GM19025 (cell line): ENCODE results near the gene CDH13.

Experiments
- ATAC-seq: cut with Tn5 transposase; IDR thresholded peaks from one replicate; pipeline ENCODE4 v1.9.1; 2021; ENCODE audit warnings: mild to moderate bottlenecking, low read depth, moderate library complexity; ENCODE audit not compliant: unreplicated experiment

CDH13 gene

DNA sequence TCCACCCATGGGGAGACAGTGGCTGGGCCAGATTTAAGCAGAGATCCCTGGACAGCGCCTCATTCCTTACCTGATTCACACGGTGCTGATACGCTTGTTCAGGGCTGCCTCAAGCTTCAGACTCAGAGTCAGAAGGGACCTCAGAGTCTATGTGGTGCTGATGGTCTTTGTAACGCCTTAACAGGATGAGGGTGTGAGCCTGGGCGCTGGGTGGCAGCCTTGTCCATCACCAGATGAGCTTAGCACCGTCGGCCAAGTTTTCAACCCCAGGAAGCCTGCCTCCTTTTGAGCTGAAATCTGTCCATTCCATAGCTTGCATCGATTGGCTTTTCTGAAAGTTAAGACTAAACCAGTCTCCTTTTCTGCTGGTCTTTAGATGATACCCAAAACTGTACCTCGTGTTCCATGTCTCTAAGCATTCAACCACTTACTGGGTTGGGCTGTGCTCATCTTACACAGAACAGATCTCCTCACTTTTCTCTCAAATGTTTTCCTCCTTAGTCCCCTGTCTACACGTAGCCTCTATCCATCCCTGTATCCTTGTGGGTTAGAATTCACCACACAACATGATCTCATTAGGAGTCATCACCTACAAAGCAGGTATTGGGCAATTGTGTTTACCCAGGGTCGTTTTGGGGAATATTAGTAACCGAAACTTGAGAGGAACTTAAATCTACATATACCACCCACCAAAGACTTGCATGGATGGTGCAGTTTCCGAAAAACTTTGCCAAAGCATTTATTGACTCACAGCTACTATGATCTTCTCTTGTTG, 573.4 kb downstream of the CDH13 start:
- ATAC-seq: no peak

DNA sequence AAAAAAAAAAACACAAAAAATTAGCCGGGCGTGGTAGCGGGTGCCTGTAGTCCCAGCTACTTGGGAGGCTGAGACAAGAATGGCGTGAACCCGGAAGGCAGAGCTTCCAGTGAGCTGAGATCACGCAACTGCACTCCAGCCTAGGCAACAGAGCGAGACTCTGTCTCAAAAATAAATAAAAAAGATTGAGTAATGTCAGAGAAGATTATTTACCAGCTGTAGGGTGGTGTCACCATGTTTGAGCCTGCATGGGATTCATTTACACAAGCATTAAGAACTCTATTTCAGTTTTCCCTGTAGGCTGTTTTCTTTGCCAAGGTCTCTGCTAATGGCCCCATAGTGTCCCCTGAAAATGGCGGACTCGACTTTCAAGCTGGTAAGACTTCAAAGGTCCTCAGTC, 575.0 kb downstream of the CDH13 start:
- ATAC-seq: no peak

DNA sequence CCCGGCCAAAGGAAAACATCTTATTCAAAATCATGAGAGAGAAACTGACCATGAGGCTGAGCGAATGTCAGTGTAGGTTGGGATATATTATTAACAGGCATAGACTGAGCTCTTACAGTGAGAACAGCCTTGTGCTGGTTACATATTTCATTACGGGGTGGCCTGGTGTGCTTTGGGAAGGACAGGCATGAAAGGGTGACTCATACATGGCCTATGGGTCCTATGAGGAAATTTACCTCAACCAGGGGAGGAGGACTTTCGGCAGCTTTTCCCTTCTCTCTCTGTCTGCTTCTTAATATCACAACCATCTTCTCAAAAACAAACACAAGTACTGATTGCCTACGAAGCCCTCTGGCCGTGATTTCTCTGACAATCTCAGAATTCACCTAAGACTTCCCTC, 579.1 kb downstream of the CDH13 start:
- ATAC-seq: no peak

DNA sequence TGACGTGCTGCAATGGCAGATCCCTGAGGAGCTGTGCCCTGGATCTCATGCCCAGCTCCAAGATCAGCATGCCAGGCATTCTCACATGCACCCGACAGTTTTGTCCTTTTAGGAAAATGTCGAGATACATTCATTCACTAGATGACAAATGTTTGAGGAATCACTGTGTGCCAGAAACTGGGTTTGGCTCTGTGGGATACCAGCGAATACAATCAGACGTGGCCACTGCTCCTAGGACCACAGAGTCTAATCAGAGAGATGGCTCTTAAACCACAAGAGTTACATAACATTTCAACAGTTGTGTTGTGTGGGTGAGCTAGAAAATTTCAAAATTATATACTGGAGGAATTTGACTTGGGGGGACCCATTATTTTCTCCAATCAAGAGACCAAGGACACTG, 579.7 kb downstream of the CDH13 start:
- ATAC-seq: no peak

DNA sequence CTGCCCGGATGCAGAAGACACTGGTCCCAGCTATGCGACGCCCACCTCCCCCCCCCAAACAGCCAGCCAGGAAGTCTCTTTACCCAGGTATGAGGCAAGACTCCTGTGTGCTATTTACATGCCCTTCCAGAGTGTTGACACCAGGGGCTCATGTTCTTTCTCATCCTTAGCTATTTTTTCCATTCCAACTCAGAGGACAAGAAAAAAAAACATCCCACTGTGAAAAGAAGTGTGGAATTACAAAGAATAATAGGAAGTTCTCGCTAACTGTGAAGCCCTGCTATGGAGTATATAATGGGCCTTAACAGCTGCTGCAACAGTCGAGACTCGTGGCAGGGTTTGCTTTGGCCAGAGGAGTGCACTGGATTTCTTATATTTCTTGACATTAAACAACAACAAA, 584.9 kb downstream of the CDH13 start:
- ATAC-seq: no peak

DNA sequence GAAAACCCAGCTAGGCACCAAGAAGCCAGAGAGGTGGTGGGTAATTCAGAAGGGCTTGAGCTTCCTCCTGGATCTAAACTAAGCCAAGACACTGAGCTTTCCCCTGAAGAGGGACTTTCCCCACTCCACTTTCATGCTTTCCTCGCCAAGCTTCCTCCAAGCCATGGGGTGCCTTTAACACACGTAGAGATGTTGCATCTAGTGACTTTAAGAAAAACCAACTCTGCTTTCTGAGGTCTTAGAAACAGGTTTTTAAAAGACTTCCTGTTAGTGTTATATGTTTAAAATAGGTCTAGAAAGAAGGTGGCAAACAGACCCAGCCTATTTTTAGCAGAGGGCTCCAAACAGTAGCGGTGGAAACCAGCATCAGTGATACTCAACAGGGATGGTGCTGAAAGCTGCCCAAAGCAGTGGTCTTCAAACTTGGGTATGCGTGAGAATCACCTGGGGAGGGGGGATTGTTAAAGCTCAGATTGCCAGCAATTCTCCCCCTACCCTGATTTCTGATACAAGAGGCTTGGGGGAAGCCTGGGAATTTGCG, 585.6 kb downstream of the CDH13 start:
- ATAC-seq: no peak

DNA sequence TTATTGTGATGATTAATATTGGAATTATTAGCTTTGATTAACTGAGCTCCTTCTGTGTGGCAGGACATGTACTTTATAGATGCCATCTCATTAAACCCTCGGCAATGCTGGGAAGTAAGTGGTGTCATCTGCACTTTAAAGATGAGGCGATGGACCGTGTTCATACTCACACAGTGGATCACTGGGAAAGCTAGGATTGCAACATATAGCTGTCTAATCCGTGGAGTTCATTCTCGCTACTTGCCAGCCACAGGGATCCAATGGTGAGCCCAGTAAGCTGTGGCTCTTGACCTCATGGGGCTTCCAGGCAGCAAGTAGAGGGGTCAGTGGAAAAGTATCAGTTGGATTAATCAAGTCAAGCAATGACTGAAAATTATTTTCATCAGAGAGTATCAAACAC, 587.9 kb downstream of the CDH13 start:
- ATAC-seq: no peak

DNA sequence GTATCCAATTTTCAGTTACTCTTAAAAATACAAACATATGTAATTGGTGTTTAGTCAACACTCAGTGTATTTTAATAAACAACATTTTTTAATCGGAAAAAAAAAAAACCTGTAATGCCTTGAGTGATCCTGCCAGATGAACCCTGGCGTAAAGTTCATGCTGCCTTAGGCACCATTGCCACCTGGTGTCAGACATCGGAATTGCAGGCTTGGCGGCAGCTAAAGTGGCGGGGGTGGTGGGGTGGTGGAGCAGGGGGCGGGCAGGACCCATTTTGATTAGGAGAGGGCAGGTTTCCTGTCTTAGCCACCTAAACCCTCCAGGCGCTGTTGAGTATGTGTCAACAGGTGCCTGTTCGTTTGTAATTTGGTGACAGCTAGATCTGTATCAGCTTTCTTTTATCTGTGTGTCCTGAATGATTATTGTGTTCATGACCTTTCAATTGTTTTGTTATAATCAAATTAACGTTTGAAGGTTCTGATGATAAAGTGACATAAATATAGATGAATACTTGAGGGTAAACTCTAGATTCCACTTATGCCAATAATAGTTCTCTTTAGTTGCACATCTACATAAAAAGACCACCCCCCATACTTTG, 588.7 kb downstream of the CDH13 start:
- ATAC-seq: no peak

DNA sequence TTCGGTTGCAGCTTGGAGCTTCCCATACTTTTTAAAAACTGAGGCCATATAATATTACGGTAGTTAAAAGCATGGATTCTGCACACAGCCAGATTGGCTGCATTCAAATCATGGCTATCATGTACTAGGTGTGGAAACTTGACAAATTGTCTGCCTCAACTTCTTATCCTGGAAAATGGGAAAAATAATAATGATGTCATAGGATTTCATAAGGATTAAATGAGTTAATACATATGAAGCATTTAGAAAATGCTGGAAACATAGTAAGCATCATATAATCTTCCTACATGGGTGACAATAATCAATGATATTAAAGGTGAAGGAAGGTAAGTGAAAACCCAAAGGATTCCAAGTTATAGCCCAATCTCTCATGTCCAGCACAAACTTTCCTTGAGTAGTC, 592.5 kb downstream of the CDH13 start:
- ATAC-seq: no peak

DNA sequence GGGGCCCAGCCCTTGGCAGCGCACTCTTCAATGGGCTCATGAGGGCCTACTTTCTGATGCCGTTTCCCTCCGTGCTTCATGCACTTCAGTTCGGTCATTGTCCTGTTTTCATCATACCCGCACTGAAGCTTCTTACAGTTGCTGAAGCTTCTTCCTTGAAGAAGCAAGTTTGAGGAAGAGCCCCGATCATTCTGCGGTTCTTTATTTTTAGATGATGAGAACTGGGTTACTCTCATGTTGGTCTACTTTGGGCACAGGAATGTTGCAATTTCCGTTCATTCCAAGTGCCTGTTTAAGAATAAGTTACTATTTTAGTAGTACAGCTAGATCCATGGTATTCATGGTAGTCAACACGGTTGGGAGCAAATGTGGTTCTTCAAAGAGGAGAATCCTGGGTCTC, 593.3 kb downstream of the CDH13 start:
- ATAC-seq: no peak

DNA sequence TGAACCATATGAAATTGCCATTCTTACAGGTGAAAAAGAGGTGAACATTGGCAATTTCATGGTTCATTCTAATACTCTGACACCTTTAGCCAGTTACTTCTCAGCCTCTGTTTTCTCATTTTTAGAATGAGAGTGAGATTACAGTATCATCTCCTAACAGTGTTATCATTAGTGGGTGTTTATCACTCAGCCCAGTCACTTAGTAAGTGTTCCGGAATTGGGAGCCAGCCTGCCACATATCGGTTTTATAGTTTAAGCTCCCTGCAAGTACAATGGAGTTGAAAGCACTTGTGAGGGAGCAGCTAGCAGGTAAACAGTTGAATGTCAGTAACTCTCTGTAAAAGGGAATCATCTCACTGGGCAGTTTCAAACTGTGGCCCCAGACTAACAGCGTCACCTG, 597.9 kb downstream of the CDH13 start:
- no peak for ATAC-seq

DNA sequence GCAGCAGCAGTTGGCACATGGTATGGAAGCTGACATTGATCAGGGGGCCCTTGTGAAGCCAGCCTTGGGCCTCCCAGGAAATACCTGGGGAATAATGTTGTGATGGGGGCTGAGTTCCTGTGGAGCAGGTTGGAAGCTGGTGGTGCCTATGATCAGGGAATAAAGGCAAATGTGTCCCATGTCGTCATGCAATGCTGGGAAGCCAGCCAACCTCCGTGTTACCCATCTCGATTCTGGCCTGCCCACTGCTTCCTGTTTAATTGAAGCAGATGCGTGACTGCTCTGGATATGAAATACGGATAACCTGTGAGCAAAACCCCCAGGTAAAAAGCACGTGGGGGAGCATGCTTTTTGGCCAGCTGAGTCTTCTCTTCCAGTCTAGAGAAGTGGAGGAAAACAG, 600.6 kb downstream of the CDH13 start:
- ATAC-seq: no peak

DNA sequence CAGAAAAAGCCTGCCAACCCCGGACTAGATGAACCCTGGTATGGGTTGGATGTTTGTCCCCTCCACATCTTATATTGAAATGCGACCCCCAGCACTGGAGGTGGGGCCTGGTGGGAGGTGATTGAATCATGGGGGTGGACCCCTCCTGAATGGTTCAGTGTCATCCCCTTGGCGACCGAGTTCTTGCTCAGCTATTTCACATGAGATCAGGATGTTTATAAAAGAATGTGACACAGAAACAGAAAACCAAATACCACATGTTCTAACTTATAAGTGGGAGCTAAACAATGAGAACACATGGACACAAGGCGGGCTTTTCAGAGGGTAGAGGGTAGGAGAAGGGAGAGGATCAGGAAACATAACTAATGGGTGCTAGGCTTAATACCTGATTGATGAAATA, 605.0 kb downstream of the CDH13 start:
- no peak for ATAC-seq

DNA sequence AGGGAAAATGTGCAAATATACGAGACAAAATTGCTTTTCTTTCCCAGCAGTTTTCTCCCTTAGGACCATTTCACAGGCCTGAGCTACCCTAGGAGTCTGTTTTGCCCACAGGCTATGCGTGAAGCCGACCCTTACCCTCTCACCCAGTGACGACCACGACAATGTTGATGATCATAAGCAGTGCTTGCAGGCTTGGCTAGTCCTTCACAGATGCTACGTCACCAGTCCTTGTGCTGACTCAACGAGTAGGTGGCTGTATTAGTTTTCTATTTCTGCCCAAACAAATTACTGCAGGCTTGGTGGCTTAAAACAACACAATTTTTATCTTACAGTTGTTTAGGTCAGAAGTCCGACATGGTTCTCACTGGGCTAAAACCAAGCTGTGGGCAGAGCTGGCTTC, 606.4 kb downstream of the CDH13 start:
- ATAC-seq: no peak

DNA sequence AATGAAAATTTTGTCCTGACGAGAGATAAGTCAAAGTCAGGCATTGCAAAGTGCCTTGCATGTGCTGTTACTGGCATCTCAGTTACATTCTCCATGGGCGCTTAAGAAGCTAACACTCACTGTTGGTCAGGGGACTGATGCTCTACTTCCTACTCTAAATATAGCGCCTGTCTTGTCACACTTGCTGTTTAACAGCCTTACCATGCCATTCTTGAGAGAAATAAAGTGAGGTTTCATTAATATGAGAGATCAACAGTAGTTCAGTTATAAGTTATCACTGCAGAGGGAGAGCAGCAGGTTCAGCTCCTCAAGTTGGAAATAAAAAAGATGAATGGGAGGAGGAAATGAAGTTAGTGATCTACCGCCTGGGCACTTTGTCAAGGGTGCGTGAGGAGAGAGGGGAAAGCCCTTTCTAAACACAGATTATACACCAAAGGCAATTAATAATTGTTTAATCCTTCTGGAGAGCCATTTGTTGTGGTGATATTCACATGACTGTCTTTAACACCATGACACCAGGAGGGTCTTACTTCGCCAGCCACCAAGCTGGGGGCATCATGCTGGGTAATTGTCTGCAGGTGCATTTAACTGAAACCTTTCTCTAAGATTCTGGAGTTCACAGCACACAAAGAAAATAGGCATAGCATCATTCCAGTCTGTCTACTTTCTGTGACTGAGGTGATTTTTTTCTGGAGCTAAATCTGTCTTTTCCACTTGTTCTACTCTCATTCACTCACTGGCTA, 612.4 kb downstream of the CDH13 start:
- no peak for ATAC-seq

DNA sequence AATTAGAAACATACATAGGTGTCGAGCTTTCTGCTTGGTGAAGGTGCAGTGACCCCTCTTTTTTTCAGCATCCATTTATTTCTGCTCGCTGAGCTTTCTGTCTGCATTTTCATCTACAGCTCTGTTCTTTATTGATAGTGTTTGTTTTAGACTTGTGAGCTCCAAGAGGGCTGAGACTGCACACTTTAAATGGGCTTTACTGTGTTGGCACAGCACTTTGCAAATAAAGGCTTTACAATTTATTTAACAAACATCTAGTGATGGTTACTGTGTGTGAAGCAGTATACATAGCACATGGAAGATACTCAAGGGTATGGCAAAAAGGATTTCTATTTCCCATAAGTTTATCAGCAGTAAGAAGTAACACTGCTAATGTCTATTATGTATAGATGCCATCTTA, 617.3 kb downstream of the CDH13 start:
- ATAC-seq: no peak

DNA sequence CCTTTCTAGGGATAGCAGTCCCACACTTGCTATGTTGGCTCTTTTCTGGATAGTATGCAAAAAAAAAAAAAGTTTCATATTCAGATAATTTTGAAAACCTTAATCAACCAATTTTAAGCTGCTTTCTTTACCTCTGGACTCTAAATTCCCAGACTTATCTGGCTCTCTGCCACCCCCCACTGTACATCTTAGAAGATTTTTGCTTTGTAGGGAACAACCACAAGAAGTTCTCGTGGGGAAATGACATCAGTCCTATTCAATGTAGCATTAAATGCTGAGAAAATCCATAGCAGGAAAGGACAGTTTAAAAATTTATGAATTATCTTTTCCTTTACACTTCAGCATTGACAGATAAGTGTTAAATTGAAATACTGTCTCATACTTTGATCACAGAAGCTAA, 618.3 kb downstream of the CDH13 start:
- ATAC-seq: no peak

DNA sequence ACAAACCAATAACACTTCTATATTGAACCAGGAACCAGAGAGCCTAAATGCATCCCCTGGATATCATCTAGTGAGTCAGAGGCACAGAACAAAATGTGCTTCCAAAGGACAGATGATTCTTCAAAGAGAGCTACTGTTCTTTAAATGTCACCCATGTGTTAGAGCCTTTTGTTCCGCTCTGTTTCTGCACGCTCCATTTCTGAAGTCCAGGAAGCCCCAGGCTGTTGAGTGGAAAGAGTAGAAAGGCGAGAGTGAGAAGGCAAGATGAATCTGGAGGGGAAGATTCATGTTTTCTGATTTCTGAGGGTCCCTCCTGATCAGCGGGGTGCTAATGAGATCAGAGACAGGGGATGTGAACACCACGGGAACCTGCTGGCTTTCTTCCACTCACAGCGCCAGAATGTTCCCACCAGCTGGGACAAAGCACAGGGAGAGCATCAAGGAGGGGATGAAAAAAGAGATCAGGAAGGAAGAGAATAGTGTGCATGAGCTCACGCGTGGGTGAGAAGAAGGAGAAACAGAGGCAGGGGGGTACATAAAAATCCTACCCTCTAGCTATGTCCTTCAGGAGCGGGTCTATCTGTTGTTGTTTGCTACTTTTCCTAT, 621.1 kb downstream of the CDH13 start:
- ATAC-seq: no peak

DNA sequence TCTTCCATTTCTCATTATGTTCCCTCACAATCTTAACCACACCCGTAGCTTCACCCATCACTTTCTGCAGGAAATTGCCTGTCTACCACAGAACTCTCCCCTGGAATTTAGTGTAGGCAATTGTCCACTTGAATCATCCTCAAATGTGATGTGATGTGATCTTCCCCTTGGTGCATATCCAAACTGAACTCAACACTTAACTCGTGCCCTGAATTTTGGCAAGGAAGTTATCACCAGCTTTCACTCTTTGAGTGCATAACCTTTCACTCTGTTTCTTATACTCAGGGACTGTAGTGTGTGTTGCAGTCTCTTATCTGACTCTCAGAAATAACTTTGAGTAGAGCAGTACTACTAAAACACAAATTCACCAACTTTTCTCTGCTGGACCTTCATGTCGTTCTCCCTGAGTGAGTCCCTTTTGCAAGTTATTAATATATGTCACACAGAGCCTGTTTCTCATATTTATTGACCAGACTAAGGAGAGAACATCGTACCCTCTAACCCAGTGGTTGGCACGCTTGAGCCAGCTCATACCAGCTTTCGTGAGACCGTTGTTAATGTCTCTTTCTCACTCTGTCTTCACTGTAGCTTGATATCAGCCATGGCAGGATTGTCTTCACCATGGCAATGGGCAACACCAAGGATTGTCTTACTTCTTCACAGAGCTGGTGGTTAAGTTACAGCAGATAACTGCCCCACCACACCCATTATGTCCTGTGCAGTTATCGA, 622.1 kb downstream of the CDH13 start:
- no peak for ATAC-seq

DNA sequence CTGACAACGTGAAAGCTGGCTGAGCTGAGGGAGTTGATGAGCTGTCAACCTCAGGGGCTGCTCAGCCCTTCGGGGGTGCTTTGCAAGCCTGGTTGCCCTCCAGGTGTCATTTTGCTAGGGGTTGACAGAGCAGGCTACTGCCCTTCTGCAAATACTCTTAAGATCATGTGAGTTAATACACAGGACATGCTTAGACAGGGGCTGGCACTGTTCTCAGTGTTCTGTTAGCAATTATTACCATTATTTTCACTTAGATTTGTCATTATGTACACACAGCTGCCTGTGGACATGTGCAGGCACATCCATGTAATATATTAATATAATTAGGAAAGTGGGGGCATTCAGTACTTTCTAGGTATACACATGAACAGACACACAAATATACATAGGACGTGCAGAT, 626.8 kb downstream of the CDH13 start:
- no peak for ATAC-seq
